ENCODE results near the gene WDR5. TPM values are rescaled to one million over a fixed set of nuclear protein-coding genes. Genes with fewer than 3 reads are reported as not detected.

Gene WDR5
- total RNA-seq, 1 donor from 2014 or later = 28.3 TPM

GRCh38 chr9:134206311-134207300 is 70.7 kb downstream of the WDR5 start:
- Histone ChIP-seq H3K27me3 (ENCODE audit: control insufficient read depth, insufficient read depth, low read length) (peaks cover 4% of the 10 kb centered on the region), H3K4me3 (ENCODE audit: low read depth, low read length) (no peak overlapping the region), H3K36me3 (ENCODE audit: control insufficient read depth, insufficient read depth, low read length) (no peaks in the 10 kb centered on the region)
- no peak for DNase-seq (ENCODE audit: low read depth)
- TF ChIP-seq CTCF (IDR thresholded peaks at IDR 0.05; ENCODE audit: insufficient read depth, low read length, poor library complexity, severe bottlenecking) = no peak

GRCh38 chr9:134208310-134208841 is 72.5 kb downstream of the WDR5 start:
- Histone ChIP-seq H3K27me3 (ENCODE audit: control insufficient read depth, insufficient read depth, low read length) (peaks cover 4% of the 10 kb centered on the region), H3K36me3 (ENCODE audit: control insufficient read depth, insufficient read depth, low read length) (no peaks in the 10 kb centered on the region), H3K4me3 (ENCODE audit: low read depth, low read length) (no peak overlapping the region)
- no peak for TF ChIP-seq CTCF (IDR thresholded peaks at IDR 0.05; ENCODE audit: insufficient read depth, low read length, poor library complexity, severe bottlenecking)
- no peak for DNase-seq (ENCODE audit: low read depth)

GRCh38 chr9:134208981-134209725 is 73.3 kb downstream of the WDR5 start:
- H3K27me3 ChIP-seq (ENCODE audit: control insufficient read depth, insufficient read depth, low read length) = peaks cover 2% of the 10 kb centered on the region
- H3K4me3 ChIP-seq (ENCODE audit: low read depth, low read length) = no peak overlapping the region
- DNase-seq (ENCODE audit: low read depth) = no peak
- TF ChIP-seq CTCF (IDR thresholded peaks at IDR 0.05; ENCODE audit: insufficient read depth, low read length, poor library complexity, severe bottlenecking) = no peak
- H3K36me3 ChIP-seq (ENCODE audit: control insufficient read depth, insufficient read depth, low read length) = no peaks in the 10 kb centered on the region

Other genes with a start within 250 kb of the WDR5 start
- gene VAV2, start 143.8 kb upstream of the WDR5 start, total RNA-seq = 37.8 and 48.3 TPM in 2 replicates
- gene BRD3OS, start 110.6 kb upstream of the WDR5 start, total RNA-seq = 12.8 and 14.2 TPM in 2 replicates
- gene BRD3, start 68.1 kb upstream of the WDR5 start, total RNA-seq = 23.3 and 32.0 TPM in 2 replicates
- not detected in 2 replicates for gene RNU6ATAC, start 28.5 kb downstream of the WDR5 start, total RNA-seq
- 15.0 and 19.7 TPM in 2 replicates for gene RXRA, start 190.4 kb downstream of the WDR5 start, total RNA-seq

Measured in kidney epithelial cell (primary cell).